K562 (cell line): Measurements from ENCODE around the gene GGT6. TPM values are rescaled to one million over a fixed set of nuclear protein-coding genes. Genes with fewer than 3 reads are reported as not detected.

Experiments used
- BCL6 ChIP-seq: fragments of 250-450 bp; sonication (Bioruptor Pico); IDR thresholded peaks from 2 replicates; pipeline ENCODE4 v1.4.0; 2020
- CAMTA2 ChIP-seq: fragments of 250-450 bp; sonication (Bioruptor Pico); conservative IDR thresholded peaks from 2 replicates; pipeline ENCODE4 v1.5.1; 2022
- CGGBP1 ChIP-seq: fragments of 250-450 bp; sonication (Bioruptor Pico); IDR thresholded peaks from 2 replicates; pipeline ENCODE4 v1.9.0; 2021; ENCODE audit warnings: mild to moderate bottlenecking
- CTCFL ChIP-seq: IDR thresholded peaks from 2 replicates; pipeline ENCODE4 v1.6.1; 2011; ENCODE audit warnings: borderline replicate concordance, low read depth, mild to moderate bottlenecking, moderate library complexity, low read length; ENCODE audit not compliant: insufficient read depth, poor library complexity, severe bottlenecking
- DPF2 ChIP-seq: fragments of 450-650 bp; IDR thresholded peaks from 2 replicates; pipeline ENCODE4 v1.6.1; 2016
- FIP1L1 ChIP-seq: fragments of 200-400 bp; formaldehyde crosslinking; IDR thresholded peaks from 2 replicates; pipeline ENCODE4 v1.6.1; 2018; ENCODE audit warnings: mild to moderate bottlenecking, low read depth, low read length; ENCODE audit not compliant: poor library complexity, severe bottlenecking
- KDM1A ChIP-seq, 2 experiments: fragments of 450-650 bp; IDR thresholded peaks; 2 replicates each; pipeline ENCODE4 v1.6.1; 2016; ENCODE audit warnings: mild to moderate bottlenecking in 2 of 2
- MBD1 ChIP-seq: fragments of 250-450 bp; sonication (Bioruptor Pico); IDR thresholded peaks from 2 replicates; pipeline ENCODE4 v1.8.0; 2022; ENCODE audit warnings: inconsistent platforms
- MYC ChIP-seq, 2 experiments: fragments of 250-450 bp in 1 of 2; sonication (Bioruptor Pico) in 1 of 2; IDR thresholded peaks; 2 replicates each; pipeline versions ENCODE4 v1.5.1 to v1.6.1; 2012 to 2021; ENCODE audit warnings: low read depth in 2 of 2, borderline replicate concordance in 1 of 2, improper control_type of control experiment in 1 of 2, low read length in 1 of 2, mild to moderate bottlenecking in 1 of 2, moderate library complexity in 1 of 2
- TEAD1 ChIP-seq, 2 experiments: fragments of 450-650 bp in 1 of 2; sonication (generic) in 1 of 2; formaldehyde crosslinking; IDR thresholded peaks; 2 replicates each; pipeline versions ENCODE4 v1.4.0 to v1.8.0; 2020 to 2022; ENCODE audit warnings: mild to moderate bottlenecking in 2 of 2, missing genetic modification reagents in 1 of 2
- VEZF1 ChIP-seq: fragments of 200-800 bp; sonication (Bioruptor generic); IDR thresholded peaks from 2 replicates; pipeline ENCODE4 v1.6.1; 2017; ENCODE audit warnings: missing genetic modification characterization, missing compliant biosample characterization
- ZNF224 ChIP-seq: sonication (generic); formaldehyde crosslinking; IDR thresholded peaks from 2 replicates; pipeline ENCODE4 v1.8.0; 2022; ENCODE audit warnings: mild to moderate bottlenecking, missing genetic modification reagents
- ZNF639 ChIP-seq, 2 experiments: fragments of 200-800 bp in 1 of 2; sonication (Bioruptor generic) in 1 of 2; sonication (generic) in 1 of 2; formaldehyde crosslinking in 1 of 2; IDR thresholded peaks in 1 of 2; conservative IDR thresholded peaks in 1 of 2; 2 replicates each; pipeline versions ENCODE4 v1.5.0 to v1.6.1; 2016 to 2020; ENCODE audit warnings: missing compliant biosample characterization in 1 of 2, missing genetic modification characterization in 1 of 2, missing genetic modification reagents in 1 of 2
- ZNF740 ChIP-seq, 3 experiments: fragments of 200-800 bp in 1 of 3; sonication (Bioruptor generic) in 1 of 3; sonication (generic) in 1 of 3; formaldehyde crosslinking in 1 of 3; IDR thresholded peaks; 2 replicates each; pipeline versions ENCODE4 v1.6.1 to v1.8.0; 2016 to 2022; ENCODE audit warnings: mild to moderate bottlenecking in 2 of 3, missing compliant biosample characterization in 2 of 3, missing genetic modification characterization in 2 of 3, missing genetic modification reagents in 1 of 3
- polyA plus RNA-seq, 8 experiments: library from polyadenylated mRNA; depleted of rRNA in 4 of 8; stranded (reverse) in 5 of 8; unstranded in 3 of 8; fragments of >200 nt; fragmentation: Nextera tagmentation in 2 of 8; fragmentation: Illumina TruSeq in 1 of 8; extraction: Ambion mirVana in 2 of 8; extraction: Trizol in 1 of 8; gene quantifications; 2 replicates each; pipeline versions ENCODE4 v1.2.1 to v1.2.3, GENCODE V29; 2011 to 2014; ENCODE audit warnings: inconsistent platforms in 1 of 8, missing spikeins in 1 of 8
- total RNA-seq, 7 experiments: library from RNA; depleted of rRNA in 6 of 7; stranded (reverse); fragments of >200 nt in 6 of 7; fragmentation: Illumina TruSeq in 2 of 7; extraction: Trizol in 2 of 7; gene quantifications; 2 replicates each; pipeline versions ENCODE4 v1.2.1 to v1.2.3, GENCODE V29; 2011 to 2021; ENCODE audit warnings: low replicate concordance in 1 of 7

Gene GGT6
- total and polyA plus RNA-seq, 9 of the 15 experiments (the other 6 are each of a cell fraction or from before 2014, with no cell fraction given) = 0.09 TPM; not detected in 8

GRCh38 chr17:4554997-4555799 is 5.2 kb downstream of the GGT6 start, which contains the start of gene MYBBP1A (continued):
- TF ChIP-seq CTCFL (no peak), DPF2 (no peak), MYC (IDR thresholded peaks at IDR 0.05; ENCODE audit: low read depth, low read length) (peak; percentile 92), MYC (CRISPR knock-in tag; IDR thresholded peaks at IDR 0.05; ENCODE audit: borderline replicate concordance, low read depth) (peak; percentile 66; the same call in 1 of the 2 replicates), BCL6 (CRISPR knock-in tag) (no peak), MBD1 (CRISPR knock-in tag) (no peak), TEAD1 (CRISPR knock-in tag; IDR thresholded peaks at IDR 0.05) (peak in 1 of 2 experiments; percentile 84; a peak in 1 of 4 replicates), CAMTA2 (CRISPR knock-in tag) (no peak), FIP1L1 (no peak), ZNF740 (CRISPR knock-in tag; IDR thresholded peaks at IDR 0.05) (no peak), ZNF740 (tag; IDR thresholded peaks at IDR 0.05) (no peak), KDM1A (IDR thresholded peaks at IDR 0.05) (no peak), CGGBP1 (CRISPR knock-in tag) (no peak), VEZF1 (CRISPR knock-in tag) (peak; percentile 49; the same call in 1 of the 2 replicates), ZNF639 (CRISPR knock-in tag; conservative IDR thresholded peaks at IDR 0.05 in 1 of 2, IDR thresholded peaks at IDR 0.05 in 1 of 2) (0 out of 4 replicates have a peak, but pooled peaks of 1 of the 2 experiments have one; percentile 29), ZNF224 (no peak)
